Psoas muscle (tissue), 8 donors: ENCODE data around the gene MTHFSD. TPM values are rescaled to one million over a fixed set of nuclear protein-coding genes. Genes with fewer than 3 reads are reported as not detected.

ENCODE experiments used
- ATAC-seq, 4 donors: fragments of 200-7000 bp; cut with Tn5 transposase; one replicate each; pipeline ENCODE4 v1.9.1; 2020; ENCODE audit warnings: moderate library complexity in 3 of 4, mild to moderate bottlenecking in 2 of 4
- DNase-seq, 2 donors: peaks; one replicate each; pipeline ENCODE4 v3.0.0-alpha.2; 2020
- H3K27ac ChIP-seq: fragments of 200-600 bp; one replicate; pipeline ENCODE4 v1.8.0; 2022
- H3K27me3 ChIP-seq, 3 donors: fragments of 200-600 bp in 1 of 3; one replicate each; pipeline versions ENCODE4 v1.6.1 to v1.8.0; 2013 to 2022; ENCODE audit warnings: low read length in 2 of 3, mild to moderate bottlenecking in 2 of 3, moderate library complexity in 1 of 3; ENCODE audit not compliant: insufficient read depth in 3 of 3
- H3K36me3 ChIP-seq, 2 donors: fragments of 200-600 bp in 1 of 2; one replicate each; pipeline versions ENCODE4 v1.6.1 to v1.8.0; 2013 to 2022; ENCODE audit warnings: low read depth in 1 of 2, mild to moderate bottlenecking in 1 of 2, moderate library complexity in 1 of 2; ENCODE audit not compliant: insufficient read depth in 1 of 2
- H3K4me1 ChIP-seq: fragments of 200-600 bp; one replicate; pipeline ENCODE4 v1.8.0; 2022
- H3K4me3 ChIP-seq: fragments of 200-600 bp; one replicate; pipeline ENCODE4 v1.8.0; 2022; ENCODE audit warnings: mild to moderate bottlenecking
- H3K9me3 ChIP-seq: fragments of 200-600 bp; one replicate; pipeline ENCODE4 v1.8.0; 2022
- WGBS, 3 donors: extraction: QIAGEN DNeasy Blood & Tissue Kit; methylation state at CpG; one replicate each; pipeline versions ENCODE4 v1.1.6 to v1.1.7; 2013; 5-methylcytosine and 5-hydroxymethylcytosine counted together
- intact Hi-C, 2 donors: fragments of 100-400 bp; cut with DNase I; formaldehyde crosslinking; loops; one replicate each; pipeline versions ENCODE4 v1.11.0 to v1.14.2; 2022
- polyA plus RNA-seq, 3 donors: library from polyadenylated mRNA; stranded (reverse); fragments of 200-250 nt; gene quantifications; one replicate each; pipeline ENCODE4 v1.2.3, GENCODE V29; 2013
- total RNA-seq, 4 donors: library from RNA; stranded (reverse); fragmentation: NEBNext Ultra II Directional in 2 of 4; extraction: Animal tissue kit (Norgen Biotek cat#: 25700) in 2 of 4; gene quantifications; one replicate each; pipeline versions ENCODE4 v1.2.1 to v1.2.4, GENCODE V29; 2021 to 2023
- TF ChIP-seq, protein P1 (sequence below): fragments of 200-600 bp; IDR thresholded peaks from one replicate; pipeline ENCODE4 v1.8.0; 2022; ENCODE audit warnings: antibody characterized with exemption
- donor health status: healthy with polysubstance abuse.
- donor health status: DM: no; HTN: no; CAD: no; lungs with moderate emphysema.
- donor health status: Bipolar disorder and iron deficiency.
- donor health status: healthy.
- donor health status: DM: yes; HTN: yes; CAD: no.
- donor health status: DM: no; HTN: no; CAD: no.
- donor health status: DM: no; HTN: no; CAD: no.
- donor health status: DM: yes; HTN: yes; CAD: no.

The MTHFSD gene
- total and polyA plus RNA-seq, 7 donors: 4.3 to 16.0 (median 8.1) TPM

DNA sequence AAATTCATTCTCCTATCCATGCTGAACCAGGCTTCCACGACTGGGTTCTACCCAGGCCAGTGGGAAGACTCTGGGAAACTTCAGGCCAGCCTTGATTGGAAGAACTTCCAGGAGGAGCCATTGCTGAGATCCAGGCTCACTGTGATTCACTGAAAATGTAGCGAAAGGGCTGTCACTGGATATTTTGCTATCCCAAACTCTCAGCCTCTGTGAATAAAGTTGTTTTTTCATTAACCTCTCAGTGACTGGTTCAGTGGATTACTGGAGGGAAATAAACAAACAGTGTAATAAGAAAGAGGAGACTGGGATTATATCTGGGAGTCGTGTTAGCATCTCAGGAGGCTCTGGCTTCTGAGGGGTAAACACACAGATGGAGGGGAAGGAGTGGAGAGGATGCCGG is 26.4 kb upstream of the MTHFSD start:
- H3K36me3 ChIP-seq: no peaks in the 10 kb centered on the region
- intact Hi-C loops: no loop called here
- 49 to 55% (median 54%) methylated on average over 4 of the region's 4 CpGs for WGBS, 3 donors
- H3K9me3 ChIP-seq: no peaks in the 10 kb centered on the region
- TF ChIP-seq, protein P1, sequence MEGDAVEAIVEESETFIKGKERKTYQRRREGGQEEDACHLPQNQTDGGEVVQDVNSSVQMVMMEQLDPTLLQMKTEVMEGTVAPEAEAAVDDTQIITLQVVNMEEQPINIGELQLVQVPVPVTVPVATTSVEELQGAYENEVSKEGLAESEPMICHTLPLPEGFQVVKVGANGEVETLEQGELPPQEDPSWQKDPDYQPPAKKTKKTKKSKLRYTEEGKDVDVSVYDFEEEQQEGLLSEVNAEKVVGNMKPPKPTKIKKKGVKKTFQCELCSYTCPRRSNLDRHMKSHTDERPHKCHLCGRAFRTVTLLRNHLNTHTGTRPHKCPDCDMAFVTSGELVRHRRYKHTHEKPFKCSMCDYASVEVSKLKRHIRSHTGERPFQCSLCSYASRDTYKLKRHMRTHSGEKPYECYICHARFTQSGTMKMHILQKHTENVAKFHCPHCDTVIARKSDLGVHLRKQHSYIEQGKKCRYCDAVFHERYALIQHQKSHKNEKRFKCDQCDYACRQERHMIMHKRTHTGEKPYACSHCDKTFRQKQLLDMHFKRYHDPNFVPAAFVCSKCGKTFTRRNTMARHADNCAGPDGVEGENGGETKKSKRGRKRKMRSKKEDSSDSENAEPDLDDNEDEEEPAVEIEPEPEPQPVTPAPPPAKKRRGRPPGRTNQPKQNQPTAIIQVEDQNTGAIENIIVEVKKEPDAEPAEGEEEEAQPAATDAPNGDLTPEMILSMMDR: no peak
- DNase-seq: no peak
- no peak for ATAC-seq
- H3K27me3 ChIP-seq: peaks cover 0 to 70% (median 28%) of the 10 kb centered on the region in 3 donors
- H3K4me1 ChIP-seq: peaks cover 5% of the 10 kb centered on the region
- no peak overlapping the region for H3K4me3 ChIP-seq
- no peak overlapping the region for H3K27ac ChIP-seq

GRCh38 chr16:86580791-86581170 is 25.7 kb upstream of the MTHFSD start:
- peaks cover 6% of the 10 kb centered on the region for H3K4me1 ChIP-seq
- no peaks in the 10 kb centered on the region for H3K36me3 ChIP-seq
- no peaks in the 10 kb centered on the region for H3K9me3 ChIP-seq
- 54 to 68% (median 58%) methylated on average over 9 of the region's 9 CpGs for WGBS, 3 donors
- TF ChIP-seq, protein P1: no peak
- no peak overlapping the region for H3K4me3 ChIP-seq
- intact Hi-C loops: no loop called here
- DNase-seq: no peak
- H3K27ac ChIP-seq: no peak overlapping the region
- no peak for ATAC-seq
- H3K27me3 ChIP-seq: peaks cover 0 to 76% (median 28%) of the 10 kb centered on the region in 3 donors

GRCh38 chr16:86580063-86580790 is 25.2 kb upstream of the MTHFSD start:
- 34 to 51% (median 42%) methylated on average over 19 of the region's 19 CpGs for WGBS, 3 donors
- TF ChIP-seq, protein P1: no peak
- Histone ChIP-seq H3K36me3 (no peaks in the 10 kb centered on the region), H3K27ac (no peak overlapping the region), H3K27me3 (peaks cover 0 to 82% (median 28%) of the 10 kb centered on the region in 3 donors), H3K9me3 (no peaks in the 10 kb centered on the region), H3K4me1 (peaks cover 6% of the 10 kb centered on the region), H3K4me3 (no peak overlapping the region)
- intact Hi-C loops: no loop called here
- DNase-seq: no peak
- ATAC-seq: no peak

DNA sequence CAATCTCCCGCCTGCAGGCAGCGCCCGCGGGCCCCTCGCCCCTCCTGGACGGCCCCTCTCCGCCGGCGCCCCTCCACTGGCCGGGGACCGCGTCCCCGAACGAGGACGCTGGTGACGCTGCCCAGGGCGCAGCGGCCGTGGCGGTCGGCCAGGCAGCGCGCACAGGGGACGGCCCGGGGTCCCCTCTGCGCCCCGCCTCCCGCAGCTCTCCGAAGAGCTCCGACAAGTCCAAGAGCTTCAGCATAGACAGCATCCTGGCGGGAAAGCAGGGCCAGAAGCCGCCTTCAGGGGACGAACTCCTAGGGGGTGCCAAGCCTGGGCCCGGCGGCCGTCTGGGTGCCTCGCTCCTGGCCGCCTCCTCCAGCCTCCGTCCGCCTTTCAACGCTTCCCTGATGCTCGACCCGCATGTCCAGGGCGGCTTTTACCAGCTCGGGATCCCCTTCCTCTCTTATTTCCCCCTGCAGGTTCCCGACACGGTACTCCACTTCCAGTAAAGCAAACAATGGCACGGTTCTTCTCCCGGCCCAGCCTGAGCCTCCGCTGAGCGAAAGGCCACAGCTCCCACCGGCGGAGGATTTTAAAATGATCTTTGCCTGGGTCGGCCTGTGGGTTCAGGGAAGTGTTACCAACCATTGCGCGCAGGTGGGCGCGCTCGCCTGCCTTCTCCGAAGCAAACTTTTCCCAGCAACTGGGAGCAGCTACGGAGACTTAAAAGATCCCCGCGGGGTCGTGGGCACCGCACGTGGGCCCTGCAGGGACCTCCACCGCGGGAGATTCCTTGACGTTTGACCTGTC is 24.4 kb upstream of the MTHFSD start:
- 7 to 10% (median 10%) methylated on average over 55 to 69 of the region's 69 CpGs for WGBS, 3 donors
- ATAC-seq: peak in 1 of 4 donors; percentile 22
- Histone ChIP-seq H3K4me1 (peaks cover 6% of the 10 kb centered on the region), H3K9me3 (no peaks in the 10 kb centered on the region), H3K27me3 (peaks cover 5 to 89% (median 28%) of the 10 kb centered on the region in 3 donors), H3K36me3 (no peaks in the 10 kb centered on the region), H3K27ac (no peak overlapping the region), H3K4me3 (peak overlapping the region; percentile 43)
- TF ChIP-seq, protein P1: no peak
- no peak for DNase-seq
- intact Hi-C loops: loop anchor here in 1 of 2 donors (5.0 kb wide), 1 partner anchor 173 kb away; no protein-coding TSS in a partner anchor
